Motor neuron (in vitro differentiated cells): Measurements from ENCODE around the gene ABR. TPM values are rescaled to one million over a fixed set of nuclear protein-coding genes. Genes with fewer than 3 reads are reported as not detected.

Source experiments
- ATAC-seq, 8 experiments: fragments of 200-7000 bp; cut with Tn5 transposase; replicated peaks in 6 of 8; 2 replicates each; pipeline ENCODE4 v1.8.0; 2021; ENCODE audit warnings: mild to moderate bottlenecking in 8 of 8, moderate library complexity in 8 of 8
- H3K27ac ChIP-seq, 2 donors: fragments of 250-450 bp; sonication (Bioruptor Pico); 2 replicates each; pipeline ENCODE4 v1.9.0; 2021; ENCODE audit warnings: antibody characterized with exemption in 2 of 2, mild to moderate bottlenecking in 2 of 2, moderate library complexity in 1 of 2
- H3K4me1 ChIP-seq, 2 donors: fragments of 250-450 bp; sonication (Bioruptor Pico); replicated peaks in 1 of 2; 2 replicates each; pipeline ENCODE4 v1.6.1; 2021; ENCODE audit warnings: antibody characterized with exemption in 2 of 2, mild to moderate bottlenecking in 2 of 2, moderate library complexity in 1 of 2
- H3K4me3 ChIP-seq, 5 donors: fragments of 250-450 bp; sonication (Bioruptor Pico); 2 replicates each; pipeline ENCODE4 v1.9.0; 2021; ENCODE audit warnings: antibody characterized with exemption in 5 of 5, mild to moderate bottlenecking in 5 of 5, moderate library complexity in 4 of 5
- WGBS, 10 experiments: fragments of 450-650 bp; shearing (Covaris generic); methylation state at CpG; one replicate each; pipeline ENCODE4 v1.0.0; 2022; 5-methylcytosine and 5-hydroxymethylcytosine counted together
- in situ Hi-C, 9 experiments: fragments of 400-800 bp; cut with MboI; loops; one replicate each; pipeline ENCODE4 v1.15.0; 2021; ENCODE audit warnings: low sequenced_read_pairs in 9 of 9, low pct_unique_long_range_greater_than_20kb in 2 of 9; ENCODE audit not compliant: unreplicated experiment in 9 of 9
- total RNA-seq, 8 experiments: library from RNA; unstranded; fragments of 300-600 nt; gene quantifications; 2 replicates each; pipeline versions ENCODE4 v1.2.3 to v1.2.4, GENCODE V29; 2022

The ABR gene
- total RNA-seq, 8 experiments from 2014 or later: 21.4 to 87.4 (median 33.1) TPM

DNA sequence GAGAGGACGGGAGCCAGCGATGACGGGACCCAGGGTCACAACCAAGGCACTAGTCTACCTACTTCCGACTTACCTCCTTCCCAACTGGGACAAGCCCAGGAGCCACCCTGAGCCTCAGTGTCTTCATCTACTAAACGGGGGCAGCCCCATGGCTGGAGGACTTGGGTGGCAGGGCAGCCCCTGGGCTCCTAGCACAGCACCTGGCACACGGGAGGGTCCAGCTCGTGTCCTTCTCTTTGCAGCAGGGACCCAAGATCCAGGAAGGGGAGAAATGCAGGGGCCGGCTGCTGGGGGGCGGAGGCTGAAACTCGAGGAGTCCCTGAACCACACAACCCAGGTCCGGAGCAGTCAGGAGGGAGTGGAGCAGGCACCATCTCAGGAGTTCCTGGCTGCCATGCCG, 63.2 kb downstream of the ABR start:
- WGBS, 10 experiments: 50 to 90% (median 68%) methylated on average over 1 to 7 of the region's 12 CpGs; no CpG with 5 or more reads in 5 of the 10 experiments
- no peak overlapping the region for H3K4me3 ChIP-seq
- ATAC-seq: no peak
- peaks cover 7 to 18% of the 10 kb centered on the region in 2 donors for H3K4me1 ChIP-seq
- in situ Hi-C loops: no loop called here
- H3K27ac ChIP-seq: no peak overlapping the region

DNA sequence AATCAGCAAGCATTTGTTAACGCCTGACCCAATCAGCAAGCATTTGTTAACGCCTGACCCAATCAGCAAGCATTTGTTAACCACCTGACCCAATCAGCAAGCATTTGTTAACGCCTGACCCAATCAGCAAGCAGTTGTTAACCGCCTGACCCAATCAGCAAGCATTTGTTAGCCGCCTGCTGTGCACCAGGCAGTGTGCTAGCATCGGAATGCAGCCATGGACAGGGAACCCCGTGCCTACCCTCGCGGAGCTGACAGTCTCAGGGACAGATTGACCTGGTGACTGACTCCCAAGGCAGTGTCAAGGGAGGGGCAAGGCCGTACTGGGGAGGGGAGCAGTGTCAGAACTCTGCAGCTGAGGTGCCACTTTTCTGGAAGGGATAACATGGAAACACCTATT, 66.9 kb downstream of the ABR start:
- no peak overlapping the region for H3K4me3 ChIP-seq
- ATAC-seq: no peak
- peaks cover 27 to 41% of the 10 kb centered on the region in 2 donors for H3K4me1 ChIP-seq
- in situ Hi-C loops: no loop called here
- 41 to 80% (median 73%) methylated on average over 3 to 4 of the region's 10 CpGs; no CpG with 5 or more reads in 7 of the 10 experiments for WGBS, 10 experiments
- no peak overlapping the region for H3K27ac ChIP-seq

- 76 to 100% (median 88%) methylated on average over 1 to 12 of the region's 22 CpGs for WGBS, 10 experiments
- H3K27ac ChIP-seq: peak overlapping the region in 1 of 2 donors; percentile 56
- no peak overlapping the region for H3K4me3 ChIP-seq
- in situ Hi-C loops: no loop called here
- peak in 4 of 8 experiments; percentile 11 to 43 (median 22) for ATAC-seq
- peaks cover 35 to 47% of the 10 kb centered on the region in 2 donors for H3K4me1 ChIP-seq
Measured at GRCh38 chr17:1111599-1112443, 68.0 kb downstream of the ABR start.

- WGBS, 10 experiments: 20 to 93% (median 40%) methylated on average over 1 to 9 of the region's 19 CpGs; no CpG with 5 or more reads in 3 of the 10 experiments
- H3K4me3 ChIP-seq: no peak overlapping the region
- in situ Hi-C loops: no loop called here
- peak in 7 of 8 experiments; percentile 3 to 77 (median 63) for ATAC-seq
- peaks cover 35 to 47% of the 10 kb centered on the region in 2 donors for H3K4me1 ChIP-seq
- peak overlapping the region in 1 of 2 donors; percentile 56 for H3K27ac ChIP-seq
Measured at GRCh38 chr17:1110862-1111598, 68.8 kb downstream of the ABR start.

DNA sequence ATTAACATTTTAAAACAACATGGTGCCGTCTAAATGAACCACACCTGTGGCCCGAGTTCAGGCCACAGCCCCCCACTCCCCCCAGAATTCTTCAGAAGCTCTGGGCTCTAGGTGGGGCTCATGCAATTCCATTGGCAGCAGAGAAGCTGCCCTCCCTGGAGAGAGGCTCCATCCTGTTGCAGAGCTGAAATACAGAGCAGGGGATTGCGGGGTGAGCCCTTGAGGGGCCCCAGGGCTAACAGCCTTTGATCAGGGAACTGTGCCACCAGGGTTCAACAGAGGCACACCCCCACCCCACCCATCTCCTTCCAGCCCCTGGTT, 69.3 kb downstream of the ABR start:
- in situ Hi-C loops: no loop called here
- Histone ChIP-seq H3K27ac (no peak overlapping the region), H3K4me3 (no peak overlapping the region), H3K4me1 (peaks cover 32 to 42% of the 10 kb centered on the region in 2 donors)
- WGBS, 10 experiments: 33 to 38% methylated on average over 1 to 2 of the region's 3 CpGs; no CpG with 5 or more reads in 8 of the 10 experiments
- no peak for ATAC-seq

DNA sequence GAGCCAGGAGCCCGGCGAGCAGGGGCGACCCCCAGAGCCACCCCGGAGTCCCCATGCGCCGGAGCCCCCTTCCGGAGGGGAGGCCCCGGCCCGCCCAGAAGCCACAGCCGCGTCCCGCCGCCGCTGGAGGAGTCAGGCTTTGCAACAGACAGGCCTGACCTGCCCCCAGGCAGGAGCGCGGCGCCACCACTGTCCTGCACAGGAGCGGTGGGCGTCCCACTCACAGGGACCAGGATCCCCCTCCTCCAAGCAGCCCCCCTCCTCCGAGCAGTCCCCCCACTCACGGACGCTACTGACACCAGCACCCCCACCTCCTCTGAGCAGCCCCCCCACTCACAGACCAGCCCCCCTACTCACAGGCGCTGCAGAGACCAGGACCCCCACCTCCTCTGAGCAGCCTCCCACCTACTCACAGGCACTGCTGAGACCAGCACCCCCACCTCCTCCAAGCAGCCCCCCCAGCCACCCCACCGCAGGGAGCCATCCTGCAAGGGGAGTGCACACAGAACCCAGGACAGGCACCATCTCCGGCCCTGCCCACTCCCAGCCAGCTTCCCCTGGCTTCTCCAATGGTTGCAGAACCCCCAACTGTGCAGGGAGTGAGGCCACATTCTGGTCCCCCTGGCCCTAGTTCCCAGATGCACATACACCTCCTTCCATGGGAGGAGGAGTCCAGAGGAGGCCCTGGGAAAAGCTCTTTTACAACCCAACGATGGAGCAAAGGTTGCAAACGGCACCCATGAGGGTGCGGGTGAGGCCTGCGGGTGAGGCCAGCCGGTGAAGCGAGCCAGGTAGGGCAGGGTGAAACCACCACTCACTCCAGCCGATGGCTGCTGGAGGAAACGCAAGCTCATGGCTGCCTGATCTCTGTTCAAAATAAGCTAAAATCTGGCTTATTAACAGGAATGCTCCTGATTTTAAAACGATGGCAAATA, 69.9 kb downstream of the ABR start:
- Histone ChIP-seq H3K4me3 (peak overlapping the region; percentile 44 to 60 (median 48)), H3K4me1 (peaks cover 29 to 36% of the 10 kb centered on the region in 2 donors), H3K27ac (peak overlapping the region; percentile 71 to 75)
- in situ Hi-C loops: no loop called here
- 33 to 77% (median 57%) methylated on average over 1 to 9 of the region's 34 CpGs; no CpG with 5 or more reads in 3 of the 10 experiments for WGBS, 10 experiments
- ATAC-seq: peak; percentile 15 to 59 (median 28)

GRCh38 chr17:1108765-1109605, 70.8 kb downstream of the ABR start:
- ATAC-seq: peak; percentile 21 to 81 (median 37)
- WGBS, 10 experiments: no CpG with 5 or more reads among the region's 103 CpGs
- Histone ChIP-seq H3K27ac (peak overlapping the region; percentile 71 to 75), H3K4me1 (peaks cover 29 to 35% of the 10 kb centered on the region in 2 donors), H3K4me3 (peak overlapping the region; percentile 44 to 60 (median 48))
- in situ Hi-C loops: no loop called here

GRCh38 chr17:1108478-1108764, 71.4 kb downstream of the ABR start:
- Histone ChIP-seq H3K27ac (peak overlapping the region; percentile 71 to 75), H3K4me1 (peaks cover 29 to 35% of the 10 kb centered on the region in 2 donors), H3K4me3 (peak overlapping the region; percentile 44 to 60 (median 48))
- WGBS, 10 experiments: 0% methylated on average over 1 to 5 of the region's 16 CpGs; no CpG with 5 or more reads in 8 of the 10 experiments
- in situ Hi-C loops: no loop called here
- peak in 7 of 8 experiments; percentile 1 to 64 (median 51) for ATAC-seq

DNA sequence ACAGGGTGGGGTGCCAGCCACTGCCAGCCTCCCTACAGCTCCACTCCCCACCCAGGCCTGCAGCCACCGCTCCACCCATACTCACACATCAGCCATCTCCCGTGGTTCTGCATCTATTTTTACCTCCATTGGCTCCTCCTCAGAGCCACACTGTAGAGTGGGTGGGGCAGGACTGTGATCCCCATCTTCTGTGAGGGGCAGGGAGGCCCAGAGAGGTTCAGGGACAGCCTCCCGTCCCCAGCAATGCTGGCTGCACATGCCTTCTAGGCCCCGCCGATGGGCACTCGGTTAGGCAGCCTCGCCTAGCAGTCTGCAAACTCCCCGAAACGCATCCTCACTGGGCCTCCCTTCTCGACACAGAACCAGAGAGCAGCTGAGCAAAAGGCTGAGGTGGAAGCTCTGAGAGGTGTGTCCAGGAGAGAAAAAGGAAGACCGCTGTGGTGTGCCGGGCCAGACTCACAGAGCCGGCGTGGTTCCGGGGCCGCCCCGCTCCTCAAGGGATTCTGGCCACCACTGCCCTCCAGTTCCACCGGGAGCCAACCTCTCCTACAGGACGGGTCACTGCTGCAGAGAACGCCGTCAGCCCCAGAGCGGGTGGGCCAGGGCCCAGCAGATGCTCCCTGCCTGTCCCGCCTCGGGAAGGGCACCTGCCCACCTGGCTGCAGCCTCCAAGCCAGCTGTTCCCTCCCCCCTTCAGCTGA, 71.9 kb downstream of the ABR start:
- ATAC-seq: peak in 7 of 8 experiments; percentile 1 to 48 (median 8)
- Histone ChIP-seq H3K27ac (peak overlapping the region in 1 of 2 donors; percentile 75), H3K4me1 (peaks cover 29 to 35% of the 10 kb centered on the region in 2 donors), H3K4me3 (peak overlapping the region; percentile 44 to 60 (median 48))
- in situ Hi-C loops: no loop called here
- 0 to 100% (median 67%) methylated on average over 1 to 3 of the region's 24 CpGs; no CpG with 5 or more reads in 6 of the 10 experiments for WGBS, 10 experiments

GRCh38 chr17:1107083-1107776, 72.6 kb downstream of the ABR start:
- WGBS, 10 experiments: 80 to 94% (median 86%) methylated on average over 1 to 4 of the region's 20 CpGs; no CpG with 5 or more reads in 6 of the 10 experiments
- Histone ChIP-seq H3K27ac (no peak overlapping the region), H3K4me3 (no peak overlapping the region), H3K4me1 (peaks cover 29 to 35% of the 10 kb centered on the region in 2 donors)
- no peak for ATAC-seq
- in situ Hi-C loops: no loop called here

GRCh38 chr17:1104222-1104621, 75.6 kb downstream of the ABR start:
- H3K4me3 ChIP-seq: no peak overlapping the region
- ATAC-seq: no peak
- in situ Hi-C loops: no loop called here
- no peak overlapping the region for H3K27ac ChIP-seq
- WGBS, 10 experiments: 82 to 100% (median 90%) methylated on average over 2 to 6 of the region's 8 CpGs; no CpG with 5 or more reads in 5 of the 10 experiments
- H3K4me1 ChIP-seq: peaks cover 12% of the 10 kb centered on the region in 2 donors
